Naive thymus-derived CD4-positive, alpha-beta T cell (primary cell): ENCODE data around the gene SNX5. TPM values are rescaled to one million over a fixed set of nuclear protein-coding genes. Genes with fewer than 3 reads are reported as not detected.
A peak's percentile ranks its signal among the peaks of the same experiment; 100 is the strongest.

Source experiments
- ATAC-seq: fragments of 150-1000 bp; cut with Tn5 transposase; 2 replicates; pipeline ENCODE4 v1.10.0; 2021; ENCODE audit warnings: mild to moderate bottlenecking, moderate library complexity
- CTCF ChIA-PET: fragments of 350-600 bp; sonication (Branson Sonifier 250); formaldehyde crosslinking; loops from one replicate; lab custom pipeline; 2021; ENCODE audit warnings: antibody characterized with exemption; lab: Charles Lee
- POLR2A ChIA-PET: fragments of 350-600 bp; sonication (Branson Sonifier 250); formaldehyde crosslinking; loops from one replicate; lab custom pipeline; 2021; ENCODE audit warnings: antibody characterized with exemption, inconsistent platforms; lab: Charles Lee
- DNase-seq, 9 donors: peaks; one replicate each; pipeline versions ENCODE4 v3.0.0 to v3.0.0-alpha.2; 2020 to 2022; ENCODE audit warnings: mixed read lengths in 1 of 9
- H3K27ac ChIP-seq: one replicate; pipeline ENCODE4 v1.7.0; 2013; ENCODE audit warnings: mild to moderate bottlenecking, low read depth, low read length, moderate library complexity
- H3K27me3 ChIP-seq, 2 donors: one replicate each; pipeline ENCODE4 v1.7.0; 2013; ENCODE audit warnings: low read length in 2 of 2, mild to moderate bottlenecking in 2 of 2, moderate library complexity in 2 of 2; ENCODE audit not compliant: control insufficient read depth in 2 of 2, insufficient read depth in 2 of 2
- H3K36me3 ChIP-seq, 3 experiments: 1 replicate in 2 of 3; 2 replicates in 1 of 3; pipeline ENCODE4 v1.7.0; 2013; ENCODE audit warnings: low read length in 3 of 3, mild to moderate bottlenecking in 3 of 3, moderate library complexity in 1 of 3; ENCODE audit not compliant: insufficient read depth in 3 of 3, control insufficient read depth in 2 of 3
- H3K4me1 ChIP-seq, 2 donors: one replicate each; pipeline ENCODE4 v1.7.0; 2013; ENCODE audit warnings: low read length in 2 of 2, mild to moderate bottlenecking in 2 of 2, moderate library complexity in 1 of 2; ENCODE audit not compliant: control insufficient read depth in 2 of 2, insufficient read depth in 2 of 2
- H3K4me3 ChIP-seq: 2 replicates; pipeline ENCODE4 v1.7.0; 2013; ENCODE audit warnings: mild to moderate bottlenecking, low read length
- H3K9me3 ChIP-seq, 3 experiments: 1 replicate in 2 of 3; 2 replicates in 1 of 3; pipeline ENCODE4 v1.7.0; 2013; ENCODE audit warnings: low read length in 3 of 3; ENCODE audit not compliant: control insufficient read depth in 2 of 3
- H3K27ac Mint-ChIP-seq, 9 donors: one replicate each; pipeline ENCODE4 v1.8.0; 2020 to 2022; ENCODE audit warnings: mixed read lengths in 9 of 9, mild to moderate bottlenecking in 8 of 9, moderate library complexity in 5 of 9, inconsistent platforms in 2 of 9
- H3K27me3 Mint-ChIP-seq, 5 donors: one replicate each; pipeline ENCODE4 v1.8.0; 2021 to 2022; ENCODE audit warnings: mixed read lengths in 5 of 5, mild to moderate bottlenecking in 1 of 5
- H3K36me3 Mint-ChIP-seq, 5 donors: one replicate each; pipeline ENCODE4 v1.8.0; 2020 to 2022; ENCODE audit warnings: mixed read lengths in 5 of 5, mild to moderate bottlenecking in 3 of 5, inconsistent platforms in 1 of 5
- H3K4me1 Mint-ChIP-seq, 7 donors: one replicate each; pipeline ENCODE4 v1.8.0; 2020 to 2022; ENCODE audit warnings: mixed read lengths in 7 of 7, mild to moderate bottlenecking in 3 of 7, inconsistent platforms in 1 of 7
- H3K4me3 Mint-ChIP-seq, 10 donors: one replicate each; pipeline ENCODE4 v1.8.0; 2020 to 2022; ENCODE audit warnings: mild to moderate bottlenecking in 10 of 10, mixed read lengths in 10 of 10, moderate library complexity in 6 of 10, inconsistent platforms in 2 of 10
- H3K9me3 Mint-ChIP-seq, 11 donors: one replicate each; pipeline ENCODE4 v1.8.0; 2020 to 2022; ENCODE audit warnings: mixed read lengths in 11 of 11, mild to moderate bottlenecking in 4 of 11, inconsistent platforms in 1 of 11, moderate library complexity in 1 of 11
- intact Hi-C, 2 donors: fragments of 100-400 bp; cut with micrococcal nuclease; formaldehyde crosslinking; loops; one replicate each; pipeline ENCODE4 v1.15.1; 2023
- polyA plus RNA-seq, 2 donors: library from polyadenylated mRNA; unstranded; fragments of 300-500 nt; fragmentation: Illumina TruSeq; gene quantifications; one replicate each; pipeline ENCODE4 v1.2.3, GENCODE V29; 2021
- total RNA-seq, 6 experiments: library from RNA in 5 of 6; stranded (reverse) in 5 of 6; gene quantifications; 1 replicate in 5 of 6; 2 replicates in 1 of 6; pipeline ENCODE4 v1.2.3 and lab custom pipeline; 2021 to 2026

Gene SNX5
- total and polyA plus RNA-seq, 7 experiments from 2014 or later = 40.2 to 148 (median 61.9) TPM

DNA sequence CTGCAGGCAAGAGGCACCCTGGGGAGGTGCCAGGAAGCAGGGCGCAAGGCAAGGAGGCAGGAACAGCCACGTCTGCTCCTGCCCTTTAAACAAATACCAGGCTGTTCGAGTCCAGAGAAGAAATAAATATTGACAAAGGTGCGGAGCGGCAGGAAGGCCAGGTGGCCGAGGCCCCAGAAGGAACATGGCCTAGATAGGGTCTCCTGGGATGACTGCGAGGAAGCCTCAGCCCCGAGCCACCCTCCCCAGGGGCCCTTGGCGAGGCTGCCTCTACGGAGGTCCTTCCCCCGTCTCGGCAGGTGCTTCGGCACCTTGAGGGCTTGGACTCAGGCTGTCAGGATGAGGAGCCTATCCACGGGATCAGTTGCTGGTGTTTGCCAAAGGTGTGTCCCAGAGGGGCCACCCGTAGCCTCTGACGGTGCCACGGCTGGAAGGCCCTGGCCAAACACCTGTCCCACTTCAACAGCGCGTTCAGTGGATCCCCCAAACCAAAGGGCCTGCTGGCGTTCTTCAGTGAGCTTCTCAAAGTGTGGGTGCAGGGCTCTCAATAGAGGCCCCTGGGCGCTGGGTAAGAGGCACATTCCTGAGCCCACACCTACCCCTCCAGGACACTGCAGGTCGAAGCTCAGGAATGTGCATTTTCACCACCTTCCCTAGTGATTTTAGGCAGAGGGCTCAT lies 39.8 kb downstream of the SNX5 start:
- no peaks in the 10 kb centered on the region for H3K4me1 Mint-ChIP-seq
- Histone ChIP-seq H3K4me3 (no peak overlapping the region), H3K9me3 (no peaks in the 10 kb centered on the region), H3K27me3 (no peaks in the 10 kb centered on the region), H3K4me1 (no peaks in the 10 kb centered on the region), H3K36me3 (no peaks in the 10 kb centered on the region), H3K27ac (no peak overlapping the region)
- no peak for ATAC-seq
- peak overlapping the region in 1 of 9 donors; percentile 23 for H3K27ac Mint-ChIP-seq
- DNase-seq = no peak
- no peak overlapping the region for H3K4me3 Mint-ChIP-seq
- intact Hi-C loops = no loop called here
- ChIA-PET POLR2A (no interaction called here), CTCF (interaction anchor here (0.6 kb wide), 1 partner anchor 63 kb away, joined by 3 read pairs; no protein-coding TSS in a partner anchor)
- peaks cover 0 to 11% (median 0%) of the 10 kb centered on the region in 11 donors for H3K9me3 Mint-ChIP-seq
- H3K27me3 Mint-ChIP-seq = peaks cover 0 to 5% (median 0%) of the 10 kb centered on the region in 5 donors
- peaks cover 0 to 4% (median 0%) of the 10 kb centered on the region in 5 donors for H3K36me3 Mint-ChIP-seq

DNA sequence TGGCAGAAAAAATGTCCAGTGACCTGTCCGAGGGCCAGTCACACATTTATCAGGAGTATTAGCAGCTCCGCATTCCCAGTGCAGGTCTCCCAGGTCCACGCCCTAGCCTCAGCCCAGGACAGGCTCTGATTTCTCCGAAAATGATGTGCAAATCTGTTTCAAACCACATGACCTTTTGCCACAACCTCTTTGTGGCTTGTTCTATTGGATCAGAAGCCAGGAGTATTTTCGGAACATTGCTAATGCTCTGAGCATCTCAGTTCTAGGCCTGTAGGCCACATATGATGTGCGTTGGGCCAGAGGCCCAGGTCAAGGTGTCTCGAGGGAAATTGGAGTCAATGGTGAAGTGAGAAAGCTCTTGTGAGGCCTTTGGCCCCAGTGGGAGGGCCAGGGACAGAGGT lies 40.4 kb downstream of the SNX5 start:
- DNase-seq (no peak), ATAC-seq (no peak)
- H3K4me3 Mint-ChIP-seq = no peak overlapping the region
- no peaks in the 10 kb centered on the region for H3K36me3 ChIP-seq
- H3K27ac Mint-ChIP-seq = no peak overlapping the region
- H3K9me3 ChIP-seq = no peaks in the 10 kb centered on the region
- H3K36me3 Mint-ChIP-seq = peaks cover 0 to 4% (median 0%) of the 10 kb centered on the region in 5 donors
- H3K9me3 Mint-ChIP-seq = peaks cover 0 to 11% (median 0%) of the 10 kb centered on the region in 11 donors
- H3K4me1 ChIP-seq = no peaks in the 10 kb centered on the region
- intact Hi-C loops = no loop called here
- no peaks in the 10 kb centered on the region for H3K27me3 ChIP-seq
- POLR2A ChIA-PET = no interaction called here
- H3K4me1 Mint-ChIP-seq = no peaks in the 10 kb centered on the region
- H3K4me3 ChIP-seq = no peak overlapping the region
- H3K27me3 Mint-ChIP-seq = peaks cover 0 to 8% (median 0%) of the 10 kb centered on the region in 5 donors
- H3K27ac ChIP-seq = no peak overlapping the region
- CTCF ChIA-PET = no interaction called here

DNA sequence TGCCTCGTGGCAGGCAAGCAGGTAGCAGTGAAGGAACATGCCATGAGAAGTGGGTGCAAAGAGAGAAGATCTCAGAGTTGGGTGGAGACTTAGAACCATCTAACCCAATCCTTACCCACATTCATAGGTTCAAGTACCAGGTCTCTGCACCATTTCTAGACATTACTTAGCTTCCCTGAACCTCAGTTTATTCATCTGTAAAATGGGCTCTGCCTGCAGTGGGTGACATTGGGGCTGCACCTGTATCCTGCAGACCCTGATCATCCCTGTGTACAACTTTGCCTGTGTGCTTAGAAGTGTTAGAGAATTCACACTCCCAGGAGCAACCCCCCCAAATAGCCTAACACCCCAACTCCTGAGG lies 42.7 kb downstream of the SNX5 start:
- ChIA-PET CTCF (no interaction called here), POLR2A (no interaction called here)
- Histone ChIP-seq H3K36me3 (no peaks in the 10 kb centered on the region), H3K4me1 (no peaks in the 10 kb centered on the region), H3K27ac (no peak overlapping the region), H3K9me3 (no peaks in the 10 kb centered on the region), H3K4me3 (no peak overlapping the region), H3K27me3 (no peaks in the 10 kb centered on the region)
- H3K4me3 Mint-ChIP-seq = no peak overlapping the region
- no peak overlapping the region for H3K27ac Mint-ChIP-seq
- DNase-seq (no peak), ATAC-seq (no peak)
- peaks cover 0 to 13% (median 0%) of the 10 kb centered on the region in 5 donors for H3K27me3 Mint-ChIP-seq
- intact Hi-C loops = no loop called here
- H3K9me3 Mint-ChIP-seq = peaks cover 0 to 1% (median 0%) of the 10 kb centered on the region in 11 donors
- no peaks in the 10 kb centered on the region for H3K36me3 Mint-ChIP-seq
- no peaks in the 10 kb centered on the region for H3K4me1 Mint-ChIP-seq

DNA sequence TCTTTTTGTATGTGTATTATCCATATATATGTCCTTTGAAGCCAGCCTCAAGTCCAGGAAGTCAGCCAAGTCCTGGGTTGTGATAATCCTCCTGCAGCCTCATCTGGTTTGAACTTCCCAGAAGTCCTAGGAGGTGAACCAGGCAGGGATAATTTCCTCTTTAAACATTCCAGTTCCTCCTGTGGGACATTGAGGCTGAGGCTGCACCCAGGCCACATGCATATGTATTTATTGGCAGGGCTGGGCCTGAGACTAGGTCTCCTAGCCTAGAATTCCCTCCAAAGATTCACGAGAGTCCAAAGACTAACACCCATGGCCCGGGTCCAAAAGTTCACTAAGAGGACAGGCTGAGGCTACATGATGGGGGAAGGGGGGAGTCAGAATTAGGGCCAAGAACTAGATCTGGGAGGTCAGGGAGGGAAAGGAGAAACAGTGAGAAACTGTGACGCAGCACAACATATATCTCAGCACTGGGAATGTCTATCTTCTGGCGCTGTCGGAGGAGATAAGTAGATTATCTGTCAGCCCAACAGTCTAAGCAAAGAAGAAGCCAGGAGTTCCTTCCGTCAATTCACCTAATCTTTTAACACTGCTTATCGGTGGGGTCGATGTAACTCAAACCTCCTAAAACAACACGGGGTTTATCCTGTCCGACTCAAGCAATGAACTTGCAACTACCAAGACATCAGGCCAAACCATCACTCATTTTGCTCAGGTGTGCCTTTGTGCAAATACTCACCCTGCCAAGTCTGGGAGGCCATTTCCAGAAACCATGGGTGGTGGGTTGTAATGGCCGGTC lies 43.3 kb downstream of the SNX5 start:
- no peak for ATAC-seq
- H3K4me3 ChIP-seq = no peak overlapping the region
- Mint-ChIP-seq H3K36me3 (no peaks in the 10 kb centered on the region), H3K9me3 (peaks cover 0 to 1% (median 0%) of the 10 kb centered on the region in 11 donors), H3K27me3 (peaks cover 0 to 13% (median 0%) of the 10 kb centered on the region in 5 donors), H3K4me3 (no peak overlapping the region), H3K27ac (no peak overlapping the region), H3K4me1 (no peaks in the 10 kb centered on the region)
- ChIA-PET POLR2A (no interaction called here), CTCF (no interaction called here)
- H3K36me3 ChIP-seq = no peaks in the 10 kb centered on the region
- H3K27ac ChIP-seq = no peak overlapping the region
- no peaks in the 10 kb centered on the region for H3K9me3 ChIP-seq
- H3K4me1 ChIP-seq = no peaks in the 10 kb centered on the region
- no peak for DNase-seq
- intact Hi-C loops = no loop called here
- no peaks in the 10 kb centered on the region for H3K27me3 ChIP-seq

DNA sequence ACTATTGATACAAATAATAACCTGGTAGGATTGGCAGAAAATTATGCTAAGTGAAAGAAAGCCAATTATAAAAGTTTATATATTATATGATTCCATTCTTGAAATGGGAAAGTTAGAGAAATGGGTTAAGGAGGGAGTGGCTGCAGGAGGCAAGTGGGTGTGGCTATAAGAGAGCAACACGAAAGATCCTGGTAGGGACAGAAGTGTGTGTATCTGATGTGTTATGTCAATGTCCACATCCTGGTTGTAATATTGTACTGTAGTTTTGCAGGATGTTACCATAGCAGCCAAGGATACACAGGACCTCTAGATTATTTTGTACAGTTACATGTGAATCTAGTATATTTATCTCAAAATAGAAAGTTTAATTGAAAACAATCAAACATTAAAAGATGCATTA lies 46.8 kb downstream of the SNX5 start:
- POLR2A ChIA-PET = no interaction called here
- intact Hi-C loops = no loop called here

DNA sequence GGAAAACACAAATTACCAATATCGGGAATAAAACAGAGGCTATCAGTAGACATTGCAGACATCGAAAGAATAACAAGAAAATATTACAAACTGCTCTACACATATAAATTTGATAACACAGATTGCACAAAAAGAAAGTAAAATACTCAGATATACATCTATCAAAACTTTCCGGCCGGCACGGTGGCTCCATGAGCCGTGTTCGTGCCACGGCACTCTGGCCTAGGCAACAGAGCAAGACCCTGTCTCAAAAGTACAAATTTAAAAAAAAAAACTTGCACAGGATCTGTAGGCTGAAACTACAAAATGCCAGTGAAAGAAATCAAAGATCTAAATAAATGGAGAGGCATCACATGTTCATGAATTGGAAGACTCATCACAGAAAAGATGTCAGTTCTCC lies 49.4 kb downstream of the SNX5 start:
- H3K4me1 Mint-ChIP-seq = peaks cover 0 to 3% (median 0%) of the 10 kb centered on the region in 7 donors
- Histone ChIP-seq H3K27ac (no peak overlapping the region), H3K4me3 (no peak overlapping the region), H3K27me3 (no peaks in the 10 kb centered on the region), H3K36me3 (no peaks in the 10 kb centered on the region), H3K9me3 (no peaks in the 10 kb centered on the region), H3K4me1 (no peaks in the 10 kb centered on the region)
- intact Hi-C loops = no loop called here
- DNase-seq = no peak
- H3K36me3 Mint-ChIP-seq = no peaks in the 10 kb centered on the region
- no peak overlapping the region for H3K4me3 Mint-ChIP-seq
- peaks cover 0 to 37% (median 5%) of the 10 kb centered on the region in 5 donors for H3K27me3 Mint-ChIP-seq
- ChIA-PET POLR2A (no interaction called here), CTCF (no interaction called here)
- no peak overlapping the region for H3K27ac Mint-ChIP-seq
- no peak for ATAC-seq
- H3K9me3 Mint-ChIP-seq = peaks cover 0 to under 1% (median 0%) of the 10 kb centered on the region in 11 donors

More for the DNA sequence above, 46.8 kb downstream of the SNX5 start:
- Histone ChIP-seq H3K27me3 (no peaks in the 10 kb centered on the region), H3K9me3 (no peaks in the 10 kb centered on the region), H3K36me3 (no peaks in the 10 kb centered on the region), H3K4me1 (no peaks in the 10 kb centered on the region), H3K4me3 (no peak overlapping the region), H3K27ac (no peak overlapping the region)
- Mint-ChIP-seq H3K4me1 (no peaks in the 10 kb centered on the region), H3K27ac (no peak overlapping the region), H3K4me3 (no peak overlapping the region), H3K9me3 (peaks cover 0 to 1% (median 0%) of the 10 kb centered on the region in 11 donors), H3K27me3 (peaks cover 0 to 27% (median 0%) of the 10 kb centered on the region in 5 donors), H3K36me3 (no peaks in the 10 kb centered on the region)
- CTCF ChIA-PET = no interaction called here
- DNase-seq (no peak), ATAC-seq (no peak)
